T-cell (primary cell): Measurements from ENCODE around the gene TMEM222. TPM values are rescaled to one million over a fixed set of nuclear protein-coding genes. Genes with fewer than 3 reads are reported as not detected.
"Not testable (repeated sequence)": the region's sequence is repeated elsewhere in the genome, so short reads cannot be mapped to it uniquely, and the experiment has no call there.

Experiments
- ATAC-seq, 4 experiments: fragments of 200-7000 bp in 3 of 4; fragments of 150-1000 bp in 1 of 4; cut with Tn5 transposase; replicated peaks in 1 of 4; 1 replicate in 3 of 4; 2 replicates in 1 of 4; pipeline ENCODE4 v1.10.0; 2021; ENCODE audit warnings: moderate library complexity in 3 of 4, mild to moderate bottlenecking in 2 of 4, moderate number of reproducible peaks in 1 of 4
- CTCF ChIA-PET, 2 donors: fragments of 300-600 bp; sonication (Branson Sonifier 250); formaldehyde crosslinking; loops; one replicate each; lab custom pipeline; 2022; ENCODE audit warnings: antibody characterized with exemption in 2 of 2; lab: Charles Lee
- POLR2A ChIA-PET, 2 donors: fragments of 300-600 bp; sonication (Branson Sonifier 250); formaldehyde crosslinking; loops; one replicate each; lab custom pipeline; 2022; ENCODE audit warnings: antibody characterized with exemption in 2 of 2; lab: Charles Lee
- DNase-seq, 35 experiments: peaks; one replicate each; pipeline versions ENCODE4 v3.0.0 to v3.0.0-alpha.2; 2013 to 2023
- H3K27ac ChIP-seq: one replicate; pipeline ENCODE4 v1.5.1; 2013; ENCODE audit warnings: low read length
- H3K27me3 ChIP-seq, 2 experiments: replicated peaks in 1 of 2; 1 replicate in 1 of 2; 2 replicates in 1 of 2; pipeline versions ENCODE4 v1.6.1 to v1.7.0; 2013; ENCODE audit warnings: low read length in 1 of 2, mixed read lengths in 1 of 2; ENCODE audit not compliant: control insufficient read depth in 2 of 2, insufficient read depth in 2 of 2; ENCODE audit errors: extremely low read depth in 1 of 2
- H3K36me3 ChIP-seq, 2 donors: 1 replicate in 1 of 2; 2 replicates in 1 of 2; pipeline versions ENCODE4 v1.6.1 to v1.7.0; 2013; ENCODE audit warnings: low read length in 1 of 2; ENCODE audit not compliant: control insufficient read depth in 2 of 2, insufficient read depth in 1 of 2; ENCODE audit errors: extremely low read depth in 1 of 2
- H3K4me1 ChIP-seq, 2 experiments: 1 replicate in 1 of 2; 2 replicates in 1 of 2; pipeline versions ENCODE4 v1.6.1 to v1.7.0; 2013; ENCODE audit warnings: low read length in 2 of 2, mixed read lengths in 1 of 2; ENCODE audit not compliant: insufficient read depth in 2 of 2, control insufficient read depth in 1 of 2; ENCODE audit errors: extremely low read depth in 1 of 2
- H3K4me3 ChIP-seq, 2 donors: 1 replicate in 1 of 2; 2 replicates in 1 of 2; pipeline versions ENCODE4 v1.5.1 to v1.7.0; 2013; ENCODE audit warnings: mild to moderate bottlenecking in 2 of 2, low read length in 1 of 2, moderate library complexity in 1 of 2; ENCODE audit not compliant: control insufficient read depth in 1 of 2; ENCODE audit errors: extremely low read depth in 1 of 2
- H3K9me3 ChIP-seq: 2 replicates; pipeline ENCODE4 v1.7.0; 2013
- H3K27ac Mint-ChIP-seq, 2 donors: one replicate each; pipeline ENCODE4 v1.8.0; 2020 to 2021; ENCODE audit warnings: mild to moderate bottlenecking in 2 of 2, mixed read lengths in 2 of 2
- H3K27me3 Mint-ChIP-seq, 2 donors: one replicate each; pipeline ENCODE4 v1.8.0; 2021 to 2022; ENCODE audit warnings: mixed read lengths in 2 of 2
- H3K36me3 Mint-ChIP-seq: one replicate; pipeline ENCODE4 v1.8.0; 2021; ENCODE audit warnings: mixed read lengths
- H3K4me1 Mint-ChIP-seq, 3 donors: one replicate each; pipeline ENCODE4 v1.8.0; 2020 to 2022; ENCODE audit warnings: mixed read lengths in 3 of 3, mild to moderate bottlenecking in 1 of 3
- H3K4me3 Mint-ChIP-seq, 3 donors: one replicate each; pipeline ENCODE4 v1.8.0; 2020 to 2022; ENCODE audit warnings: mild to moderate bottlenecking in 3 of 3, mixed read lengths in 3 of 3, moderate library complexity in 3 of 3
- H3K9me3 Mint-ChIP-seq, 3 donors: one replicate each; pipeline ENCODE4 v1.8.0; 2020 to 2022; ENCODE audit warnings: mixed read lengths in 3 of 3
- WGBS: methylation state at CpG from one replicate; pipeline ENCODE4 v1.1.5; 2013; ENCODE audit warnings: missing lambda C conversion rate; ENCODE audit not compliant: insufficient coverage; 5-methylcytosine and 5-hydroxymethylcytosine counted together
- total RNA-seq, 35 experiments: library from RNA in 6 of 35; stranded (reverse) in 6 of 35; fragments of 120-200 nt in 1 of 35; gene quantifications; one replicate each; pipeline versions ENCODE4 v1.2.1 to v1.2.4 and lab custom pipeline; 2013 to 2026

The TMEM222 gene
- total RNA-seq, 5 donors from 2014 or later (not counting 1 experiment from before 2014, with no cell fraction given) = 25.2 to 48.8 (median 43.7) TPM

GRCh38 chr1:27384797-27385196 lies 62.8 kb downstream of the TMEM222 start:
- not testable (repeated sequence) for H3K4me3 ChIP-seq, H3K4me3 Mint-ChIP-seq, ATAC-seq, H3K4me1 Mint-ChIP-seq, H3K9me3 ChIP-seq, DNase-seq, H3K4me1 ChIP-seq, H3K36me3 Mint-ChIP-seq, H3K9me3 Mint-ChIP-seq, H3K36me3 ChIP-seq, H3K27ac ChIP-seq, H3K27ac Mint-ChIP-seq, H3K27me3 Mint-ChIP-seq
- CTCF ChIA-PET = interaction anchor here (0.7 to 0.8 kb wide), 2 partner anchors 14 to 71 kb away, joined by 3 to 4 read pairs; no protein-coding TSS in a partner anchor
- POLR2A ChIA-PET = interaction anchor here in 1 of 2 donors (0.6 kb wide), 1 partner anchor 92 kb away, joined by 7 read pairs; no protein-coding TSS in a partner anchor
- H3K27me3 ChIP-seq = peaks cover 0 to 16% of the 10 kb centered on the region in 2 experiments
- WGBS = no CpG with 5 or more reads among the region's 3 CpGs

Other genes starting within 250 kb of the TMEM222 start
- 10 to 100 TPM; 14.6 to 24.4 (median 18.5) TPM for gene SLC9A1, start 167.0 kb upstream of the TMEM222 start, total RNA-seq
- 10 to 100 TPM; 39.4 to 55.9 (median 50.7) TPM for gene WDTC1, start 87.5 kb upstream of the TMEM222 start, total RNA-seq
- gene SYTL1, start 19.9 kb downstream of the TMEM222 start, total RNA-seq = 100 to 1,000 TPM; 169 to 240 (median 199) TPM
- gene MAP3K6, start 44.8 kb downstream of the TMEM222 start, total RNA-seq = 10 to 100 TPM in 3 of 5 donors, 1 to 10 TPM in 2; 7.0 to 31.1 (median 12.8) TPM
- under 1 TPM in 3 of 5 donors, not detected in 2; 0.26 to 0.44 (median 0.38) TPM for gene FCN3, start 52.7 kb downstream of the TMEM222 start, total RNA-seq
- not detected for gene CD164L2, start 61.2 kb downstream of the TMEM222 start, total RNA-seq
- gene GPR3, start 70.5 kb downstream of the TMEM222 start, total RNA-seq = under 1 TPM in 2 of 5 donors, not detected in 3; 0.21 to 0.35 TPM
- gene WASF2, start 168.0 kb downstream of the TMEM222 start, total RNA-seq = 100 to 1,000 TPM; 145 to 161 (median 156) TPM